ENCODE measurements around the gene PGS1. TPM values are rescaled to one million over a fixed set of nuclear protein-coding genes. Genes with fewer than 3 reads are reported as not detected.
A peak's percentile ranks its signal among the peaks of the same experiment; 100 is the strongest.

PGS1 gene
- total RNA-seq, 2 experiments from 2014 or later: 46.5 to 51.0 TPM

- CTCF ChIA-PET: interaction anchor here (0.7 to 5.9 kb wide), 3 partner anchors 16 to 83 kb away, joined by 3 to 33 read pairs (median 7); partner anchors contain the start of gene SOCS3
- ATAC-seq (no peak), DNase-seq (no peak)
- Mint-ChIP-seq H3K9me3 (ENCODE audit: insufficient read depth) (no peaks in the 10 kb centered on the region), H3K27ac (peak overlapping the region; percentile 90), H3K36me3 (ENCODE audit: low read depth) (peaks cover 38% of the 10 kb centered on the region), H3K4me1 (ENCODE audit: low read depth) (peaks cover 61% of the 10 kb centered on the region), H3K4me3 (peak overlapping the region; percentile 88), H3K27me3 (ENCODE audit: low read depth) (no peaks in the 10 kb centered on the region)
- POLR2A ChIA-PET: interaction anchor here (1.7 kb wide), 1 partner anchor 21 kb away, joined by 9 read pairs; the partner anchor contains the start of gene SOCS3
These were observed 1.9 kb downstream of the PGS1 start for GRCh38 chr17:78380370-78380769.

DNA sequence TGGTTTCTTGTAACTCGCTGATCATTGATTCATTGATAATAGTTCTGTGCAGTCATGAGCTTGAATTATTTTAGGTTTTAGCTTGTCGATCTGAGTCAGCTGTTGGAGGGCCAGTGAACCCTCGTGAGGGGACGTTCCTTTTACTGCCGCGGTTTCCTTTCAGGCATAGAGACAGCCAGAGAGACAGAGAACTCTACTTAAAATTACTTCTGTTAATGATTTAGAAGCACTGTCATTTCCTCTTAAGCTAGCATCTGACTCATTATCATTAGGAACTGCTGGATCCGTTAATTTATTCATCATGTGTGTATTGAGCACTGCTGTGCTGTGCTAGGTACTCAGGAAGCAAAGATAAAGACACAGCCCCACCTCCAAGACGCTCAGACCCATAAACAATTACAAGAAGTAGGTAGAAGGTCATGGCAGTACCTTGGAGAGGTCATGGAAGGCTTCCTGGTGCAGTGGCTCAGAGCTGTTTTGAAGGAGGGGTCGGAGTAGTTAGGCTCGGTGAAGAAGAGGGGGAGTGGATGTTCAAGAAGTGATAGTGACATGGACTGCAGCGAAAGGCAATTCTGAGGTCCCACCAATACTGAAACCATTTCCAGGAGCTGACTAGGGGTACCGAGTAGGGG lies 3.3 kb downstream of the PGS1 start:
- Mint-ChIP-seq H3K9me3 (ENCODE audit: insufficient read depth) (no peaks in the 10 kb centered on the region), H3K27me3 (ENCODE audit: low read depth) (no peaks in the 10 kb centered on the region), H3K4me1 (ENCODE audit: low read depth) (peaks cover 74% of the 10 kb centered on the region), H3K4me3 (peak overlapping the region; percentile 54), H3K27ac (peak overlapping the region; percentile 90), H3K36me3 (ENCODE audit: low read depth) (peaks cover 52% of the 10 kb centered on the region)
- DNase-seq (peak; percentile 52), ATAC-seq (peak; percentile 19)
- ChIA-PET CTCF (interaction anchor here (0.6 to 2.6 kb wide), 11 partner anchors 9 to 131 kb away, joined by 3 to 21 read pairs (median 4); no protein-coding TSS in a partner anchor), POLR2A (interaction anchor here (1.5 to 1.6 kb wide), 3 partner anchors 10 to 25 kb away, joined by 5 to 10 read pairs (median 5); no protein-coding TSS in a partner anchor)

GRCh38 chr17:78383725-78384471 lies 5.4 kb downstream of the PGS1 start:
- POLR2A ChIA-PET: interaction anchor here (1.6 kb wide), 1 partner anchor 28 kb away, joined by 4 read pairs; no protein-coding TSS in a partner anchor
- H3K9me3 Mint-ChIP-seq (ENCODE audit: insufficient read depth): no peaks in the 10 kb centered on the region
- peak overlapping the region; percentile 63 for H3K4me3 Mint-ChIP-seq
- DNase-seq (peak; percentile 52), ATAC-seq (peak; percentile 13)
- peaks cover 62% of the 10 kb centered on the region for H3K36me3 Mint-ChIP-seq (ENCODE audit: low read depth)
- peaks cover 88% of the 10 kb centered on the region for H3K4me1 Mint-ChIP-seq (ENCODE audit: low read depth)
- peak overlapping the region; percentile 88 for H3K27ac Mint-ChIP-seq
- H3K27me3 Mint-ChIP-seq (ENCODE audit: low read depth): no peaks in the 10 kb centered on the region
- CTCF ChIA-PET: interaction anchor here (0.6 to 2.6 kb wide), 8 partner anchors 8 to 324 kb away, joined by 3 to 19 read pairs (median 3); no protein-coding TSS in a partner anchor

DNA sequence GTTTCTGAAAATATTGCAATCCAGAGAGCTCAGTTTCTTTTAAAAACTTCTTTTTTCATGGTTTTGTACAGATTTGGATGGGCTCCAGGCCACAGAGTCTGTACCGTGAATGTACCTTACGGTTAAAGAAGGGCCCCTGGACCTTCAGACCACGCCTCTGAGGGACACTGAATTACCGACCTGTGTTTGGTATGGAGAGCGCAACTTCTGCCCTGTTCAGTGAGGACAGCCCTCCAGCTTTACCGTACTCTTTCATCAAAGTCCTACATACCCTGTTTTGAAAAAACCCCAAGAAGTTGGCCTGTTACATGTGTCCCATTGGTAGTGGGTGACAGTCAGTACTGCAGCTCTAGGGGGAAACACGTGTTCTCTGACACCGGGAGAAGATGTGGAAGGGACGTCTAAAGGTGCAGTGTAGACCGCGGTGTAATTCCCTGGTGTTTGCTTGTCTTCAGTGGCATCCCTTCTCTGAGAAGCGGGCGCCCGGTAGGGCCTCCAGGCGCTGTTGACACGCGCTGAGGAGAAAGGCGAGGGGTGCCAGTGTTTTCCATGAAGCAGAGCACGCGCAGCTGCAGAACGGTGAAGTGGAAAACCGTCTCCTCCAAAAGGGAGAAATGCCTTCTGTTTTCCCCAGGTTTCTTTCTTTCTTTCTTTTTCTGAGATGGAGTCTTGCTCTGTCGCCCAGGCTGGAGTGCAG lies 6.2 kb downstream of the PGS1 start:
- H3K4me1 Mint-ChIP-seq (ENCODE audit: low read depth): peaks cover 82% of the 10 kb centered on the region
- CTCF ChIA-PET: interaction anchor here (0.6 to 1.7 kb wide), 7 partner anchors 7 to 324 kb away, joined by 3 to 8 read pairs (median 3); no protein-coding TSS in a partner anchor
- peak overlapping the region; percentile 91 for H3K27ac Mint-ChIP-seq
- no peaks in the 10 kb centered on the region for H3K27me3 Mint-ChIP-seq (ENCODE audit: low read depth)
- H3K4me3 Mint-ChIP-seq: peak overlapping the region; percentile 63
- no peak for ATAC-seq
- H3K36me3 Mint-ChIP-seq (ENCODE audit: low read depth): peaks cover 58% of the 10 kb centered on the region
- POLR2A ChIA-PET: no interaction called here
- no peaks in the 10 kb centered on the region for H3K9me3 Mint-ChIP-seq (ENCODE audit: insufficient read depth)
- no peak for DNase-seq

DNA sequence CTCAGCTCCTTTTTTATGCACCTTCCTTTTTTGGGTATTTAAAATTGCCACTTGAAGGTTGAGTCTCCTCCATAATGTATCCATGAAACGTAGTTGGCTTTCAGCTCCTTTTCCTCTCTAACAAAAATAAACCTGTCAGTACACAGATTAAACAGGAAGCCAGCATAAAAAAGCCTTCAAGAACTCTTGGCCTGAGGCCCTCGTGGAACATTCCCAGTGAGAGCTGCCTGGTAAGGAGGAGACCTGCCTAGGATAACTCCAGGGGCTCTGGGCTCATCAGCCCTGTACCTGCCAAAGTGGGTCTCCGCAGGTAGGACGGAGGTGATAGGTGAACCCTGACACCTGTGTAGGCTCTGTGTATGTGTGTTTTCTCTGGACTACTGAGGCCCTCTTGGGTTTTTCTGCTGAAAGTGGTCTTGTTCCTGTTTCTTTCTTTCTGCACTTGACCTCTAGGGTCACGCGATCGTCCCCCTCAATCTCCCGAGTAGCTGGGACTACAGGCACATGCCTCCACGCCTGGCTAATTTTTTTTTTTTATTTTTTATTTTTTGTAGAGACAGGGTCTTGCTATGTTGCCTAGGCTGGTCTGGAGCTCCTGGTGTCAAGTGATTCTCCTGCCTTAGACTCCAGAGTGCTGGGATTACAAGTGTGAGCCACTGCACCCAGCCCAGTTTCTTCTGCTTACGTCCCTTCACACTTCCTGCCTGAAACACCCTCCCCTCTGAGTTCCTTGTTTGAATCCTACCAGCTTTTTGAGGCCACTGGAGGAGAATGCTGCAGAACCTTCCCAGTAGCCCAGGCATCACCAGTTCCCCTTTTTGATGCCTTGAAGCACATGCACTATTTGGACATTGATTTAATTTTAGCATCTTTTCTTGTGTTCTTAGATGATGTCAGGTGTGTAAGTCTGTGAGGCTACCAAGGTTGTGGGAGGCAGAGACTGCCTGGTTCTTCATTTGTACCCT lies 9.8 kb downstream of the PGS1 start:
- Mint-ChIP-seq H3K4me1 (ENCODE audit: low read depth) (peaks cover 64% of the 10 kb centered on the region), H3K36me3 (ENCODE audit: low read depth) (peaks cover 50% of the 10 kb centered on the region), H3K27me3 (ENCODE audit: low read depth) (no peaks in the 10 kb centered on the region), H3K9me3 (ENCODE audit: insufficient read depth) (no peaks in the 10 kb centered on the region), H3K4me3 (no peak overlapping the region), H3K27ac (peak overlapping the region; percentile 88)
- no peak for DNase-seq
- ChIA-PET CTCF (interaction anchor here (1.0 to 1.7 kb wide), 3 partner anchors 24 to 28 kb away, joined by 3 to 7 read pairs (median 3); no protein-coding TSS in a partner anchor), POLR2A (interaction anchor here (0.6 to 1.0 kb wide), 2 partner anchors 11 to 328 kb away, joined by 3 to 4 read pairs; no protein-coding TSS in a partner anchor)
- no peak for ATAC-seq

DNA sequence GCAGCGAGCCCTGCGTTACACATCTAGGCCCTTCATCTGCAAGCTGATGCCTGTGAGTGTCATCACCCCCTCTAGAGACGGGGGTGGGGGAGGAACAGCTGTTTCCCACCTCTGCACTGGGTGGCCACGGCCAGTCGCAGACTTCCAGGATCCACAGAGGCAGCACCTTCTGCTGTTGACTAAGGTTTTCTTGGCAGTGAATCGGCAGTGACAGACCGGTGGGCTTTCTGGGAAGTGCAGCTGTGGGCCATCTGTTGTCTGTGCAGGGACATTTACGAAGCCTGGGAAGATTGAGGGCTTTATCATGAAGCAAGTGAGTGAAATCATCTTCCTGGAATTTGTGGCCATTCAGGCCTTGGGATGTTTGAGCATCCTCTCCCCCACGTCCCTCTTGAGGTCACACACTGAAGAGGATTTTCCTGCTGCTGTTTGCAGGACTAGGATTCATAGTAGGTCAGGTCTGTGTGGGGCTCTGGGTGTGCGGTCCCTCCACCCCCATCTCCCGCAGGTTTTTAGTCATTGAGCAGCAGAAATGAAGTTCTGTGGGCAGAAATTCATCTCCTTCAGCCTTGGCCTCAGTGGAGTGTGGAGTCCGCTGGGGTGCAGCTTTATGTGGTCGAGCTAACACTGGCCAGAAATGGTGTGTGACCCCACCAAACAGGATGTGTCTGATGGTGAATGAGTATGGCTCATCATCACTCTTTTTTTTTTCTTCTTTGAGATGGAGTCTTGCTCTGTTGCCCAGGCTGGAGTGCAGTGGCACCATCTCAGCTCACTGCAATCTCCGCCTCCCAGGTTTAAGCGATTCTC lies 12.0 kb downstream of the PGS1 start:
- no peak overlapping the region for H3K4me3 Mint-ChIP-seq
- peaks cover 43% of the 10 kb centered on the region for H3K4me1 Mint-ChIP-seq (ENCODE audit: low read depth)
- peaks cover 51% of the 10 kb centered on the region for H3K36me3 Mint-ChIP-seq (ENCODE audit: low read depth)
- no peaks in the 10 kb centered on the region for H3K27me3 Mint-ChIP-seq (ENCODE audit: low read depth)
- ChIA-PET CTCF (interaction anchor here (1.2 to 1.9 kb wide), 3 partner anchors 8 to 31 kb away, joined by 3 to 9 read pairs (median 3); no protein-coding TSS in a partner anchor), POLR2A (interaction anchor here (0.6 kb wide), 1 partner anchor 346 kb away, joined by 3 read pairs; no protein-coding TSS in a partner anchor)
- H3K9me3 Mint-ChIP-seq (ENCODE audit: insufficient read depth): no peaks in the 10 kb centered on the region
- ATAC-seq (no peak), DNase-seq (no peak)
- H3K27ac Mint-ChIP-seq: peak overlapping the region; percentile 29

DNA sequence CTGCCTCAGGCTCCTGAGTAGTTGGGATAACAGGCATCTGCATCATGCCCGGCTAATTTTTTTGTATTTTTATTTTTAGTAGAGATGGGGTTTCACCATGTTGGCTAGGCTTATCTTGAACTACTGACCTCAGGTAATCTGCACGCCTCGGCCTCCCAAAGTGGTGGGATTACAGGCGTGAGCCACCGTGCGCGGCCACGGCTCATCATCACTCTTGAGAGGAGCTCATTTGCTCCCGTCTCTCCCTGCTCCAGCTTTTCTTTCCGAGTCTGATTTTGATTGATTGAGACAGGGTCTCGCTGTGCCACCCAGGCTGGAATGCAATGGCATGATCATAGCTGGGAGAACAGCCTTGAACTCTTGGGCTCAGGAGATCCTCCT lies 12.6 kb downstream of the PGS1 start:
- Mint-ChIP-seq H3K9me3 (ENCODE audit: insufficient read depth) (no peaks in the 10 kb centered on the region), H3K27me3 (ENCODE audit: low read depth) (no peaks in the 10 kb centered on the region), H3K27ac (no peak overlapping the region), H3K36me3 (ENCODE audit: low read depth) (peaks cover 49% of the 10 kb centered on the region), H3K4me1 (ENCODE audit: low read depth) (peaks cover 37% of the 10 kb centered on the region), H3K4me3 (no peak overlapping the region)
- ChIA-PET POLR2A (interaction anchor here (1.2 kb wide), 1 partner anchor 9 kb away, joined by 5 read pairs; no protein-coding TSS in a partner anchor), CTCF (interaction anchor here (0.9 to 1.9 kb wide), 4 partner anchors 9 to 31 kb away, joined by 3 to 9 read pairs (median 5); no protein-coding TSS in a partner anchor)
- DNase-seq (no peak), ATAC-seq (no peak)

DNA sequence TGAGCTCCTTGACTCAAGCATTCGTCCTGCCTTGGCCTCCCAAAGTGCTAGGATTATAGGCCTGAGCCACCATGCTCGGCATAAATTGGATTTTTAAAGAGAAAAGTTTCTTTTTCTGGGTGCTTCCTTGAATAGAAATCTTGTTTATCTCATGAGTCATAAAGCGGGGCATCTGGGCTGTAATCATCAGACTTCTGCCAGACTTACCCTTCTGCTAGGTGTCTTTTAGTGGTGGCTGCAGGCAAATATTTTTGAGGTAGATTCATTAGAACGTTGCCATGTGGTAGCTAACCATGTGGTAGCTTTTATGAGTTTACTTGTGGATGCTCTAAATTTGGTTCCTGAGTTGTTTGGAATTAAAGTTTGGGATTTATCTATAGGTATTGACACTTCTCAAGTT lies 13.4 kb downstream of the PGS1 start:
- ChIA-PET CTCF (interaction anchor here (0.9 to 1.9 kb wide), 7 partner anchors 8 to 31 kb away, joined by 3 to 9 read pairs (median 4); no protein-coding TSS in a partner anchor), POLR2A (interaction anchor here (0.9 to 1.2 kb wide), 2 partner anchors 10 kb away, joined by 3 to 5 read pairs; no protein-coding TSS in a partner anchor)
- peaks cover 29% of the 10 kb centered on the region for H3K4me1 Mint-ChIP-seq (ENCODE audit: low read depth)
- DNase-seq (no peak), ATAC-seq (no peak)
- H3K36me3 Mint-ChIP-seq (ENCODE audit: low read depth): peaks cover 49% of the 10 kb centered on the region
- H3K27ac Mint-ChIP-seq: no peak overlapping the region
- H3K4me3 Mint-ChIP-seq: no peak overlapping the region
- H3K27me3 Mint-ChIP-seq (ENCODE audit: low read depth): no peaks in the 10 kb centered on the region
- no peaks in the 10 kb centered on the region for H3K9me3 Mint-ChIP-seq (ENCODE audit: insufficient read depth)

DNA sequence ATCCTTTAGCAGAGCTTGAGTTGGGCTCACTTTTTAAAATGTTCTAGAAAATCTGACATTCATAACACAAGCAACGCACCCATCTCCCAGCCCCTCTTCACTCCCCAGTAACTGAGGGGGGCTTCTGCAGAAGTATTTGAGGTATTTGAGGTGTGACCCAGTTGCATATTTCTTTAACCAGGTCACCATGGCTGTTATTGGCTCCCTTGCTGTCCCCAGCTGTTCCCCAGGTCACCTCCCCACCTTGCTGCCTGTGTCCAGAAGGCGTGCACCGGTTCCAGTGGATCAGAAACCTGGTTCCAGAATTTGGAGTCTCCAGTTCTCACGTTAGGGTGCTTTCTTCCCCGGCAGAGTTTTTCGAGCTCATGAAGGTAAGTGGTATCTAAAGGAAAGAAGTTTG lies 13.8 kb downstream of the PGS1 start:
- H3K4me3 Mint-ChIP-seq: no peak overlapping the region
- H3K27ac Mint-ChIP-seq: no peak overlapping the region
- ChIA-PET POLR2A (interaction anchor here (0.9 to 1.2 kb wide), 2 partner anchors 10 kb away, joined by 3 to 5 read pairs; no protein-coding TSS in a partner anchor), CTCF (interaction anchor here (0.6 to 1.7 kb wide), 5 partner anchors 8 to 30 kb away, joined by 3 to 7 read pairs (median 4); no protein-coding TSS in a partner anchor)
- no peaks in the 10 kb centered on the region for H3K9me3 Mint-ChIP-seq (ENCODE audit: insufficient read depth)
- no peak for ATAC-seq
- H3K4me1 Mint-ChIP-seq (ENCODE audit: low read depth): peaks cover 27% of the 10 kb centered on the region
- H3K27me3 Mint-ChIP-seq (ENCODE audit: low read depth): no peaks in the 10 kb centered on the region
- H3K36me3 Mint-ChIP-seq (ENCODE audit: low read depth): peaks cover 52% of the 10 kb centered on the region
- DNase-seq: no peak

- CTCF ChIA-PET: no interaction called here
- Mint-ChIP-seq H3K9me3 (ENCODE audit: insufficient read depth) (no peaks in the 10 kb centered on the region), H3K4me1 (ENCODE audit: low read depth) (peaks cover 16% of the 10 kb centered on the region), H3K27ac (no peak overlapping the region), H3K4me3 (no peak overlapping the region), H3K36me3 (ENCODE audit: low read depth) (peaks cover 54% of the 10 kb centered on the region), H3K27me3 (ENCODE audit: low read depth) (no peaks in the 10 kb centered on the region)
- DNase-seq (no peak), ATAC-seq (no peak)
- POLR2A ChIA-PET: no interaction called here
These were observed 15.1 kb downstream of the PGS1 start for GRCh38 chr17:78393575-78393974.
